GM18505 (cell line): ENCODE measurements around the gene MPZL1.
"Not testable (repeated sequence)": the region's sequence is repeated elsewhere in the genome, so short reads cannot be mapped to it uniquely, and the experiment has no call there.

Experiments
- ATAC-seq: cut with Tn5 transposase; IDR thresholded peaks from one replicate; pipeline ENCODE4 v1.9.1; 2021; ENCODE audit not compliant: unreplicated experiment
- POLR2A ChIP-seq: IDR thresholded peaks from 4 replicates; pipeline ENCODE4 v1.6.1; 2011; ENCODE audit warnings: borderline replicate concordance; ENCODE audit not compliant: insufficient read depth, insufficient read length; ENCODE audit errors: extremely low read depth

MPZL1 gene

GRCh38 chr1:167794043-167794442 lies 72.3 kb downstream of the MPZL1 start:
- ATAC-seq: no peak
- no peak for TF ChIP-seq POLR2A

- no peak for ATAC-seq
- no peak for TF ChIP-seq POLR2A
Observed at GRCh38 chr1:167795810-167796740, 74.3 kb downstream of the MPZL1 start.

GRCh38 chr1:167797015-167797414 lies 75.2 kb downstream of the MPZL1 start:
- no peak for ATAC-seq

DNA sequence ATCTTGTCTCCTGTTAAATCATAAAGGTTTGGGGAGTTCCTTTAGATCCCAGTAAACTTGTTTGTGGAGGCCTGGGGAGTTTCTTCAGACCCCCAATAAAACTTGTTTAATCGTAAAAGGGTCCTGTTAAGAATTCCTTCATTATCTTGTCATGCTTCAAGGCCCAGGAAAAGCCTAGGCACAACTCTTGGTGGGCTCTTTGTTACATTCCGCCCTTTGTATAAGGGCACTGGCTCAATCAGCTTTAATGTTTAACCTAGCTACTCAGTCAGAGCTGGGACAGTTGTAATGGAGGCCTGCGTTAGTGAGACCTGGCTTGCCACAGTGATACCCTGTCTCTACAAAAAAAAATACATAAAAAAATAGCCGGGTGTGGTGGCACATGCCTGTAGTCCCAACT lies 77.2 kb downstream of the MPZL1 start:
- ATAC-seq: no peak
- no peak for TF ChIP-seq POLR2A

More at GRCh38 chr1:167797015-167797414, 75.2 kb downstream of the MPZL1 start:
- TF ChIP-seq POLR2A: no peak

DNA sequence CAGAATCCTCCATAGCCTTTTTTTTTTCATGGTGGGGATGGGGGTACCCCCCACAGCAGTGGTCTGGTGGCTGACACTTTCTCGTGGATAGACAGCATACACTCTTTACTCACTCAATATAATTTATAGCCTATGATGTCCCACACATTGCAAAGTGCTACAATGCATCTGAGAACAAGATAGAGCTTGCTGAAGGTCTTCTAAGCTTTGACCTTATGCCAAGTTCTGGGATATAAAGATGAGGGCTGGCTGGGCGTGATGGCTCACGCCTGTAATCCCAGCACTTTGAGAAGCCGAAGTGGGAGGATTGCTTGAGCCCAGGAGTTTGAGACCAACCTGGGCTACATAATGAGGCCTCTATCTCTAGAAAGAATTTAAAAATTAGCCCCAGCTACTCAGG lies 78.0 kb downstream of the MPZL1 start:
- no peak for ATAC-seq
- TF ChIP-seq POLR2A: no peak

- no peak for ATAC-seq
- no peak for TF ChIP-seq POLR2A
Observed at GRCh38 chr1:167800251-167800650, 78.5 kb downstream of the MPZL1 start.

- no peak for ATAC-seq
- no peak for TF ChIP-seq POLR2A
Observed at GRCh38 chr1:167802235-167802634, 80.5 kb downstream of the MPZL1 start.

DNA sequence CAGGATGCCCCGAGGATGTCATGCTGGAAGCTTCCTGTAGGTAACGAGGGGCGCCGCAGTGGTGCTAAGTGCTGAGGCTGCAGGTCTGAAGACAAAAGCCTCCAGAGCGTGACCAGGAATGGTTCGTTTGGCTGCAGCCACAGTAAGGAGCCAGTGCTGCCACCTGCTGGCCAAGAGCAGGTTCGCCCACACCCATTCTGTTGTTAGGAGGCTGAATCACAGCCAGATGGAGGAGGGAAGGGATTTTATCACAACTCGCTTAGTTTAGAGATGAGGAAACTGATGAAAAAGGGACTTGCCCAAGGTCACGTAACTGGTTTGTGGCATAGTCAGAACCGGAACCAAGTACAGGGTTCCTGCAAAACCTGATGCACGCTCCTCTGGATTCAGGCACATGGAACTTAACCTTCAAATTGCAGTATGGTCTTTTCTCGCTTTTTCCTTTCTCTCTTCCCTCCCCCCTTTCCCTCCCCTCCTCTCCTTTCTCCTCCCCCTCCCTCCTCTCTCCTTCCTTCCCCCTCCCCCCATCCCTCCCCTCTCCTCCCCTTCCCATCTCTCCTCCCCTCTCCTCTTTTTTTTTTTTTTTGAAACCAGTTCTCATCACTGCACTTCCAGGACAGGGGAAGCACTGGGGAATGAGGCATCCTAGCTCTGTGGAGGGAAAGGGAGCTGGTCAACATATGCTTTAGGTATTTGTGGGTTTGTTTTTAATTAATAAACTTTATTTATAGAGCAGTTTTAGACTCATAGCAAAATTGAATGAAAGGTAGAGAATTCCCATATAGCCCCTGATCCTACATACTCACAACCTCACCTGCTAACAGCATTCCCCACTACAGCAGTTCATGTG lies 81.8 kb downstream of the MPZL1 start:
- ATAC-seq: peak; percentile 92
- no peak for TF ChIP-seq POLR2A

GRCh38 chr1:167805041-167805556 lies 83.3 kb downstream of the MPZL1 start:
- ATAC-seq: peak; percentile 45
- TF ChIP-seq POLR2A: no peak

DNA sequence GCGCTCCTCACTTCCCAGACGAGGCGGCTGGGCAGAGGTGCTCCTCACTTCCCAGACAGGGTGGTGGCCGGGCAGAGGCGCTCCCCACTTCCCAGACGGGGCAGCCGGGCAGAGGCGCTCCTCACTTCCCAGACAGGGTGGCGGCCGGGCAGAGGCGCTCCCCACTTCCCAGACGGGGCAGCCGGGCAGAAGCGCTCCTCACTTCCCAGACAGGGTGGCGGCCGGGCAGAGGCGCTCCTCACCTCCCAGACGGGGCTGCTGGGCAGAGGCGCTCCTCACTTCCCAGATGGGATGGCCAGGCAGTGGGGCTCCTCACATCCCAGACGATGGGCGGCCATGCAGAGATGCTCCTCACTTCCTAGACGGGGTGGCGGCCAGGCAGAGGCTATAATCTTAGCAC lies 84.5 kb downstream of the MPZL1 start:
- not testable (repeated sequence) for ATAC-seq

GRCh38 chr1:167806676-167807075 lies 84.9 kb downstream of the MPZL1 start:
- not testable (repeated sequence) for ATAC-seq

DNA sequence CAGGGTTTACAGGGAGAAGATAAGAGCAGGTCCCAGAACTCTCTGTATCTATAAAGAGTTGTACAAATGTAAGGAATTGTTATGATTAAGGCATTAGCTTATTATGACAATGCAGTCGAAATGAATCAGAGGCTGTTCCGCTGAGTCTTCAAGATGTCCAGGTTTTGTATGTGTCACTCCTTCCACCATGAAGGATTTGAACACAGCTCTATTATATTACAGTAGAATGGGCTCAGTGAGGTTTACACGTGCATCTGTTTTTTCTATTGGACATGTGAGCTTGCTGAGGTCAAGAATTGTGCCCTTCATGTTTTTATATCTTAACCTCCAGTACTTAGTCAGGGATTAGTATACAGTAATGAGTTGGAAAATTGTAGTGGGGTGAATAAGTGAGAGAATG lies 86.3 kb downstream of the MPZL1 start:
- no peak for ATAC-seq
- no peak for TF ChIP-seq POLR2A

DNA sequence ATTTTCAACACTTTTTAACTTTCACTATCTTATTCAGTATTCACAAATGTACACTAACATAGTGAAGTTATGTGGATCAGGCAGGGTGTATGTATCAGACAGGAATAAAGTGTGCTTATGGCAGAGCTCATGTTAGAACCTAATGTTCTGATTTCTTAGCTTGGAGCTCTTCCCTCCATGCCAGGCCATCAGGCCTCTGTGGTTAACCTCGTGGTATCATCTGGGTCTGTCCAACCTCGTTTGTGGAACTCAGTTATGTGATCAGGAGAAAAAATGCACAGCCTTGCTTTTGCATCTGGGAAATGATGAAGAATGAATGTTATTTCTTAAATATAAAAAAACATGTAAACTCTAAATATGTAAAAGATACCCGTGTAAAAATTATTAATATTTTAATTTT lies 86.9 kb downstream of the MPZL1 start:
- ATAC-seq: no peak

DNA sequence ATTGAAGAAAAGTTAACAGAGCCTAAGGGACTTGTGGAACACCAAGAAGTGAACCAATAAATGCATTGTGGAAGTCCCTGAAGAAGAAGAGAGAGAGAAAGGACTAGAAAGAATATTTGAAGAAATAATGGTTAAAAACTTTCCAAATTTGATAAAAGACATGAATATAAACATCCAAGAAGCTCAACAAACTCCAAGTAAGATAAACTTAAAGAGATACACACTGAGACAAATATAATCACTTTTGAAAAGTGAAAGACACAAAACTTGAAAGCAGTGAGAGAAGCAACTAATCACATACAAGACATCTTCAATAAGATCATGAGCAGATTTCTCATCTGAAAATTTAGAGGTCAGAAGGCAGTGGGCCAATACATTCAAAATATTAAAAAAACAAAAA lies 91.2 kb downstream of the MPZL1 start:
- no peak for TF ChIP-seq POLR2A
- no peak for ATAC-seq

More for the DNA sequence above, 86.9 kb downstream of the MPZL1 start:
- no peak for TF ChIP-seq POLR2A
